ENCODE data around the gene PANK4.

DNA sequence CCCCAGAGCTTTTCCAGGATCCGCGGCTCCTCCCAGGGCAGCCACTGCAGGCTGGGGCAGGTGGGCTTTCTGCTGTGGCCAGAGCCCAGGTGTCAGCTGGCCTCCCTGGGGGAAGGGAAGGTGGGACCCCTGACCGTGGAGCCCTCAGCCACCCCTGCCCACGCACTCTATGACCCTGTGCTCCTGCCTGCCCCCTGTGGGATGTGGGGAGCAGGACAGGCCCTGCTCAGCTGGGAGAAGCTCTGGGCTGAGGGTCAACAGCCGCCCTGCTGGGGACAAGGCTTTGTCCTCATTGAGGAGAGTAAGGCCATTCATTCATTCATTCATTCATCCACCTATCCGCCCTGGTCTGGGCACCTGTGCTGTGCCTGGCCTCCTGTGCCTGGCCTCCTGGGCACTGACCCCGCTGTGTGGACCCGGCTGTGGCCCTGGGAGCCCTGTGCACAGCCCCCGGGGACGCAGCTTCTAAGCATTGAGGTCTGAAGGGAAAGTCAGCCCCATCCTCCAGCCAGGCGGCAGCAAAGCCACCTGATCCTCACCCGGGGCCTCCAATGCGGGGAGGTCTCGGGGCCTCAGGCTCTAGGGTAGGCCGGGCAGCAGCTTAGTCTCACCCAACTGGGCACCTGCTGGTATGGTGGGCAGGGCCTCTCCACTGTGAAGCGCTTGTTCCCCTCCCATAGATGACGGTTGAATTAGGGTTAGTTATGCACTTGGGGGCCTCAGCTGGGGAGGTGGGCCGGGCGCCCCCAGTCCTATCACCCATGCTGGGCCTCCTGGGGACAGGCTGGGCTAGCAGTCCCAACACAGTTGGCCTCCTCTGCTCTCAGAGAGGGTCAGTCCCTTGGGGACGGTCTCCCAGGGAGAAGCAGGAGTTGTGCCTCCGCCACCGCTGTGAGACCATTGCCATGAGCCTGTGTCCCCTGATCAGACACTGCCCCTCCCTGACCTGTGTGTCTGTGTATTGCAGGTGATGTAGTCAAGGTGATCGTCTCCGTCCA is 35.8 kb upstream of the PANK4 start:
- TF ChIP-seq, protein P1, sequence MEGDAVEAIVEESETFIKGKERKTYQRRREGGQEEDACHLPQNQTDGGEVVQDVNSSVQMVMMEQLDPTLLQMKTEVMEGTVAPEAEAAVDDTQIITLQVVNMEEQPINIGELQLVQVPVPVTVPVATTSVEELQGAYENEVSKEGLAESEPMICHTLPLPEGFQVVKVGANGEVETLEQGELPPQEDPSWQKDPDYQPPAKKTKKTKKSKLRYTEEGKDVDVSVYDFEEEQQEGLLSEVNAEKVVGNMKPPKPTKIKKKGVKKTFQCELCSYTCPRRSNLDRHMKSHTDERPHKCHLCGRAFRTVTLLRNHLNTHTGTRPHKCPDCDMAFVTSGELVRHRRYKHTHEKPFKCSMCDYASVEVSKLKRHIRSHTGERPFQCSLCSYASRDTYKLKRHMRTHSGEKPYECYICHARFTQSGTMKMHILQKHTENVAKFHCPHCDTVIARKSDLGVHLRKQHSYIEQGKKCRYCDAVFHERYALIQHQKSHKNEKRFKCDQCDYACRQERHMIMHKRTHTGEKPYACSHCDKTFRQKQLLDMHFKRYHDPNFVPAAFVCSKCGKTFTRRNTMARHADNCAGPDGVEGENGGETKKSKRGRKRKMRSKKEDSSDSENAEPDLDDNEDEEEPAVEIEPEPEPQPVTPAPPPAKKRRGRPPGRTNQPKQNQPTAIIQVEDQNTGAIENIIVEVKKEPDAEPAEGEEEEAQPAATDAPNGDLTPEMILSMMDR (conservative IDR thresholded peaks at IDR 0.05 in 1 of 2, IDR thresholded peaks at IDR 0.05 in 1 of 2; ENCODE audit: extremely low read depth in 1 of 2, insufficient read depth in 1 of 2, low read depth in 1 of 2, low read length in 2 of 2): peak; percentile 30 to 57
- no peak for TF ChIP-seq EZH2 (IDR thresholded peaks at IDR 0.05; ENCODE audit: borderline replicate concordance, low read length)
